Fibroblast of lung (primary cell): ENCODE measurements around the gene ESPN. TPM values are rescaled to one million over a fixed set of nuclear protein-coding genes. Genes with fewer than 3 reads are reported as not detected.

ENCODE experiments used
- DNase-seq, 2 donors: peaks; one replicate each; pipeline versions ENCODE4 v3.0.0 to v3.0.0-alpha.2; 2010; ENCODE audit warnings: low read depth in 2 of 2
- H2AFZ ChIP-seq: 2 replicates; pipeline ENCODE4 v1.5.1; 2012; ENCODE audit warnings: low read length, control low read depth, inconsistent platforms
- H3K27ac ChIP-seq: 2 replicates; pipeline ENCODE4 v1.5.1; 2011; ENCODE audit warnings: low read length, control low read depth; ENCODE audit not compliant: insufficient read depth
- H3K27me3 ChIP-seq: 2 replicates; pipeline ENCODE4 v1.5.1; 2011; ENCODE audit warnings: mild to moderate bottlenecking, low read length; ENCODE audit not compliant: control insufficient read depth, insufficient read depth
- H3K36me3 ChIP-seq: 2 replicates; pipeline ENCODE4 v1.5.1; 2011; ENCODE audit warnings: low read length; ENCODE audit not compliant: control insufficient read depth, insufficient read depth
- H3K4me1 ChIP-seq: 2 replicates; pipeline ENCODE4 v1.5.1; 2011; ENCODE audit warnings: low read length; ENCODE audit not compliant: control insufficient read depth, insufficient read depth; ENCODE audit errors: extremely low read depth
- H3K4me2 ChIP-seq: 2 replicates; pipeline ENCODE4 v1.5.1; 2011; ENCODE audit warnings: low read length, control low read depth; ENCODE audit not compliant: insufficient read depth; ENCODE audit errors: extremely low read depth
- H3K4me3 ChIP-seq, 4 experiments: fragments of 200-600 bp in 1 of 4; sonication (generic) in 1 of 4; replicated peaks in 1 of 4; 2 replicates each; pipeline ENCODE4 v1.5.1; 2011 to 2016; ENCODE audit warnings: low read length in 4 of 4, low read depth in 3 of 4, mild to moderate bottlenecking in 3 of 4, control low read depth in 2 of 4, inconsistent platforms in 1 of 4, mixed read lengths in 1 of 4; ENCODE audit not compliant: insufficient read depth in 1 of 4; ENCODE audit errors: control extremely low read depth in 1 of 4
- H3K79me2 ChIP-seq: 2 replicates; pipeline ENCODE4 v1.5.1; 2012; ENCODE audit warnings: mild to moderate bottlenecking, low read length, inconsistent platforms; ENCODE audit not compliant: control insufficient read depth, insufficient read depth
- H3K9ac ChIP-seq: 2 replicates; pipeline ENCODE4 v1.5.1; 2011; ENCODE audit warnings: mild to moderate bottlenecking, low read length, control low read depth; ENCODE audit not compliant: insufficient read depth
- H3K9me3 ChIP-seq: 2 replicates; pipeline ENCODE4 v1.5.1; 2012; ENCODE audit warnings: low read depth, low read length; ENCODE audit not compliant: control insufficient read depth, insufficient read depth
- H4K20me1 ChIP-seq: 2 replicates; pipeline ENCODE4 v1.5.1; 2011; ENCODE audit warnings: low read length; ENCODE audit not compliant: control insufficient read depth, insufficient read depth; ENCODE audit errors: extremely low read depth
- CTCF ChIP-seq, 2 donors: IDR thresholded peaks in 1 of 2; conservative IDR thresholded peaks in 1 of 2; 1 replicate in 1 of 2; 2 replicates in 1 of 2; pipeline ENCODE4 v1.5.1; 2011 to 2012; ENCODE audit warnings: low read length in 2 of 2, control low read depth in 1 of 2, inconsistent platforms in 1 of 2, low read depth in 1 of 2, mild to moderate bottlenecking in 1 of 2
- EZH2 ChIP-seq: IDR thresholded peaks from 2 replicates; pipeline ENCODE4 v1.5.1; 2012; ENCODE audit warnings: low read length, control low read depth, mild to moderate bottlenecking; ENCODE audit errors: missing control alignments
- polyA plus RNA-seq, 2 donors: library from polyadenylated mRNA; depleted of rRNA in 1 of 2; stranded (reverse) in 1 of 2; unstranded in 1 of 2; fragments of >200 nt; gene quantifications; 2 replicates each; pipeline ENCODE4 v1.2.1, GENCODE V29; 2011 to 2012; ENCODE audit warnings: missing spikeins in 1 of 2
- total RNA-seq: library from RNA; depleted of rRNA; stranded (reverse); fragments of >200 nt; gene quantifications from 2 replicates; pipeline ENCODE4 v1.2.1, GENCODE V29; 2014

The ESPN gene
- total and polyA plus RNA-seq, 2 donors (not counting 1 experiment from before 2014, with no cell fraction given) = not detected

GRCh38 chr1:6385488-6386191 is 38.9 kb upstream of the ESPN start:
- Histone ChIP-seq H3K27me3 (no peaks in the 10 kb centered on the region), H3K27ac (no peak overlapping the region), H3K4me2 (no peak overlapping the region), H3K4me3 (peak overlapping the region in 2 of 4 experiments; percentile 20 to 52), H4K20me1 (no peaks in the 10 kb centered on the region), H3K9me3 (no peaks in the 10 kb centered on the region), H3K36me3 (no peaks in the 10 kb centered on the region), H3K9ac (no peak overlapping the region), H3K79me2 (peaks cover 7% of the 10 kb centered on the region), H2AFZ (no peak overlapping the region), H3K4me1 (no peaks in the 10 kb centered on the region)
- peak; percentile 83 to 87 for DNase-seq
- no peak for TF ChIP-seq CTCF (conservative IDR thresholded peaks at IDR 0.05 in 1 of 2, IDR thresholded peaks at IDR 0.05 in 1 of 2; ENCODE audit: low read depth in 1 of 2, low read length in 2 of 2)
- TF ChIP-seq EZH2 = no peak

- Histone ChIP-seq H3K4me1 (no peaks in the 10 kb centered on the region), H3K9ac (no peak overlapping the region), H3K27me3 (no peaks in the 10 kb centered on the region), H3K4me3 (no peak overlapping the region), H3K79me2 (peaks cover 7% of the 10 kb centered on the region), H3K27ac (no peak overlapping the region), H4K20me1 (no peaks in the 10 kb centered on the region), H3K36me3 (no peaks in the 10 kb centered on the region), H3K9me3 (no peaks in the 10 kb centered on the region), H2AFZ (no peak overlapping the region), H3K4me2 (no peak overlapping the region)
- TF ChIP-seq CTCF (conservative IDR thresholded peaks at IDR 0.05 in 1 of 2, IDR thresholded peaks at IDR 0.05 in 1 of 2; ENCODE audit: low read depth in 1 of 2, low read length in 2 of 2) (no peak), EZH2 (no peak)
- peak; percentile 33 to 66 for DNase-seq
Measured at GRCh38 chr1:6386371-6386949, 38.1 kb upstream of the ESPN start.

GRCh38 chr1:6389971-6390370 is 34.6 kb upstream of the ESPN start:
- Histone ChIP-seq H4K20me1 (no peaks in the 10 kb centered on the region), H3K36me3 (no peaks in the 10 kb centered on the region), H2AFZ (no peak overlapping the region), H3K9ac (no peak overlapping the region), H3K4me2 (no peak overlapping the region), H3K9me3 (no peaks in the 10 kb centered on the region), H3K79me2 (peaks cover 18% of the 10 kb centered on the region), H3K4me1 (peaks cover 7% of the 10 kb centered on the region), H3K27ac (no peak overlapping the region), H3K4me3 (no peak overlapping the region), H3K27me3 (no peaks in the 10 kb centered on the region)
- DNase-seq = no peak
- TF ChIP-seq EZH2 (no peak), CTCF (conservative IDR thresholded peaks at IDR 0.05 in 1 of 2, IDR thresholded peaks at IDR 0.05 in 1 of 2; ENCODE audit: low read depth in 1 of 2, low read length in 2 of 2) (no peak)
